Fibroblast of lung (primary cell): Measurements from ENCODE around the gene PTGFRN. TPM values are rescaled to one million over a fixed set of nuclear protein-coding genes. Genes with fewer than 3 reads are reported as not detected.

Experiments
- DNase-seq, 2 donors: peaks; one replicate each; pipeline versions ENCODE4 v3.0.0 to v3.0.0-alpha.2; 2010; ENCODE audit warnings: low read depth in 2 of 2
- H2AFZ ChIP-seq: 2 replicates; pipeline ENCODE4 v1.5.1; 2012; ENCODE audit warnings: low read length, control low read depth, inconsistent platforms
- H3K27ac ChIP-seq: 2 replicates; pipeline ENCODE4 v1.5.1; 2011; ENCODE audit warnings: low read length, control low read depth; ENCODE audit not compliant: insufficient read depth
- H3K27me3 ChIP-seq: 2 replicates; pipeline ENCODE4 v1.5.1; 2011; ENCODE audit warnings: mild to moderate bottlenecking, low read length; ENCODE audit not compliant: control insufficient read depth, insufficient read depth
- H3K36me3 ChIP-seq: 2 replicates; pipeline ENCODE4 v1.5.1; 2011; ENCODE audit warnings: low read length; ENCODE audit not compliant: control insufficient read depth, insufficient read depth
- H3K4me1 ChIP-seq: 2 replicates; pipeline ENCODE4 v1.5.1; 2011; ENCODE audit warnings: low read length; ENCODE audit not compliant: control insufficient read depth, insufficient read depth; ENCODE audit errors: extremely low read depth
- H3K4me2 ChIP-seq: 2 replicates; pipeline ENCODE4 v1.5.1; 2011; ENCODE audit warnings: low read length, control low read depth; ENCODE audit not compliant: insufficient read depth; ENCODE audit errors: extremely low read depth
- H3K4me3 ChIP-seq, 4 experiments: fragments of 200-600 bp in 1 of 4; sonication (generic) in 1 of 4; replicated peaks in 1 of 4; 2 replicates each; pipeline ENCODE4 v1.5.1; 2011 to 2016; ENCODE audit warnings: low read length in 4 of 4, low read depth in 3 of 4, mild to moderate bottlenecking in 3 of 4, control low read depth in 2 of 4, inconsistent platforms in 1 of 4, mixed read lengths in 1 of 4; ENCODE audit not compliant: insufficient read depth in 1 of 4; ENCODE audit errors: control extremely low read depth in 1 of 4
- H3K79me2 ChIP-seq: 2 replicates; pipeline ENCODE4 v1.5.1; 2012; ENCODE audit warnings: mild to moderate bottlenecking, low read length, inconsistent platforms; ENCODE audit not compliant: control insufficient read depth, insufficient read depth
- H3K9ac ChIP-seq: 2 replicates; pipeline ENCODE4 v1.5.1; 2011; ENCODE audit warnings: mild to moderate bottlenecking, low read length, control low read depth; ENCODE audit not compliant: insufficient read depth
- H3K9me3 ChIP-seq: 2 replicates; pipeline ENCODE4 v1.5.1; 2012; ENCODE audit warnings: low read depth, low read length; ENCODE audit not compliant: control insufficient read depth, insufficient read depth
- H4K20me1 ChIP-seq: 2 replicates; pipeline ENCODE4 v1.5.1; 2011; ENCODE audit warnings: low read length; ENCODE audit not compliant: control insufficient read depth, insufficient read depth; ENCODE audit errors: extremely low read depth
- CTCF ChIP-seq, 2 donors: IDR thresholded peaks in 1 of 2; conservative IDR thresholded peaks in 1 of 2; 1 replicate in 1 of 2; 2 replicates in 1 of 2; pipeline ENCODE4 v1.5.1; 2011 to 2012; ENCODE audit warnings: low read length in 2 of 2, control low read depth in 1 of 2, inconsistent platforms in 1 of 2, low read depth in 1 of 2, mild to moderate bottlenecking in 1 of 2
- EZH2 ChIP-seq: IDR thresholded peaks from 2 replicates; pipeline ENCODE4 v1.5.1; 2012; ENCODE audit warnings: low read length, control low read depth, mild to moderate bottlenecking; ENCODE audit errors: missing control alignments
- polyA plus RNA-seq, 2 donors: library from polyadenylated mRNA; depleted of rRNA in 1 of 2; stranded (reverse) in 1 of 2; unstranded in 1 of 2; fragments of >200 nt; gene quantifications; 2 replicates each; pipeline ENCODE4 v1.2.1, GENCODE V29; 2011 to 2012; ENCODE audit warnings: missing spikeins in 1 of 2
- total RNA-seq: library from RNA; depleted of rRNA; stranded (reverse); fragments of >200 nt; gene quantifications from 2 replicates; pipeline ENCODE4 v1.2.1, GENCODE V29; 2014

Gene PTGFRN
- total and polyA plus RNA-seq, 2 donors (not counting 1 experiment from before 2014, with no cell fraction given) = 0.72 to 1.2 TPM

DNA sequence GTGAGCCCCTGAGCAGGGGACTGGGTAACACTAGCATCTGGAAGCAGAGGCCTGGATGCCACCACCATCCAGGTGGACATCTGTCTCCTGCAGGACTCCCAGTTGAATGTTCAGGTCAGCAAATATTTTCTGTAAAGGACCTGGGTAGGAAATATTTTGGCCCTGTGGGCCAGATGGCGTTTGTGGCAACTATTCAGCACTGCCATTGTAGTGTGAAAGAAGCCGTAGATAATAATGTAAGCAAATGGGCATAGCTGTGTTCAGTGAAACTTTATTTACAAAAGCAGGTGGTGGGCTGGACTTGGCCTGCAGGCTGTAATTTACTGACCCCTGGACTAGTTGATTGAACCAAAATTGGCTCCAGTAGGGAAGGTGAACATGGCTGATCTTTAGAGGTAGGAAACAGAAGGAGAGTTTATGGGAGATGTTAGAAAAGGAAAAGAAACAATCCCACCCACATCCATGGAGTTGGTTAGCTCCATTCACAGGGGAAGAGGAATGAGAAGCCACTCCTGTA is 71.9 kb downstream of the PTGFRN start:
- no peaks in the 10 kb centered on the region for H3K27me3 ChIP-seq
- no peaks in the 10 kb centered on the region for H3K36me3 ChIP-seq
- no peak overlapping the region for H3K9ac ChIP-seq
- no peaks in the 10 kb centered on the region for H4K20me1 ChIP-seq
- TF ChIP-seq CTCF (conservative IDR thresholded peaks at IDR 0.05 in 1 of 2, IDR thresholded peaks at IDR 0.05 in 1 of 2; ENCODE audit: low read depth in 1 of 2, low read length in 2 of 2) (no peak), EZH2 (no peak)
- no peaks in the 10 kb centered on the region for H3K4me1 ChIP-seq
- no peak overlapping the region for H3K27ac ChIP-seq
- no peak for DNase-seq
- H2AFZ ChIP-seq = no peak overlapping the region
- H3K9me3 ChIP-seq = no peaks in the 10 kb centered on the region
- no peak overlapping the region for H3K4me2 ChIP-seq
- H3K4me3 ChIP-seq = no peak overlapping the region
- no peaks in the 10 kb centered on the region for H3K79me2 ChIP-seq

GRCh38 chr1:116982319-116983004 is 72.7 kb downstream of the PTGFRN start:
- Histone ChIP-seq H4K20me1 (no peaks in the 10 kb centered on the region), H3K9ac (no peak overlapping the region), H3K27ac (no peak overlapping the region), H3K36me3 (no peaks in the 10 kb centered on the region), H3K4me1 (no peaks in the 10 kb centered on the region), H3K4me3 (no peak overlapping the region), H3K79me2 (no peaks in the 10 kb centered on the region), H2AFZ (no peak overlapping the region), H3K9me3 (no peaks in the 10 kb centered on the region), H3K4me2 (no peak overlapping the region), H3K27me3 (no peaks in the 10 kb centered on the region)
- TF ChIP-seq EZH2 (no peak), CTCF (conservative IDR thresholded peaks at IDR 0.05 in 1 of 2, IDR thresholded peaks at IDR 0.05 in 1 of 2; ENCODE audit: low read depth in 1 of 2, low read length in 2 of 2) (no peak)
- no peak for DNase-seq

GRCh38 chr1:116983112-116983511 is 73.4 kb downstream of the PTGFRN start:
- no peak overlapping the region for H3K4me2 ChIP-seq
- no peaks in the 10 kb centered on the region for H3K36me3 ChIP-seq
- no peaks in the 10 kb centered on the region for H3K9me3 ChIP-seq
- H3K4me3 ChIP-seq = no peak overlapping the region
- DNase-seq = no peak
- no peak for TF ChIP-seq CTCF (conservative IDR thresholded peaks at IDR 0.05 in 1 of 2, IDR thresholded peaks at IDR 0.05 in 1 of 2; ENCODE audit: low read depth in 1 of 2, low read length in 2 of 2)
- no peak for TF ChIP-seq EZH2
- H3K4me1 ChIP-seq = no peaks in the 10 kb centered on the region
- H3K9ac ChIP-seq = no peak overlapping the region
- no peaks in the 10 kb centered on the region for H3K27me3 ChIP-seq
- no peaks in the 10 kb centered on the region for H3K79me2 ChIP-seq
- no peak overlapping the region for H2AFZ ChIP-seq
- no peak overlapping the region for H3K27ac ChIP-seq
- H4K20me1 ChIP-seq = no peaks in the 10 kb centered on the region
